Mucosa of gallbladder (tissue), 1 donor: ENCODE results near the gene PRKAG2. TPM values are rescaled to one million over a fixed set of nuclear protein-coding genes. Genes with fewer than 3 reads are reported as not detected.
"Not testable (repeated sequence)": the region's sequence is repeated elsewhere in the genome, so short reads cannot be mapped to it uniquely, and the experiment has no call there.

ENCODE experiments used
- DNase-seq: peaks from one replicate; pipeline ENCODE4 v3.0.0-alpha.2; 2020; ENCODE audit warnings: low spot score
- total RNA-seq: library from RNA; stranded (reverse); gene quantifications from one replicate; pipeline ENCODE4 v1.2.1, GENCODE V29; 2021
- donor health status: DM: no; HTN: no; CAD: no.

Gene PRKAG2
- total RNA-seq, 1 donor from 2014 or later: 54.8 TPM

- no peak for DNase-seq
Measured at GRCh38 chr7:151851145-151851751, 25.7 kb downstream of the PRKAG2 start.

DNA sequence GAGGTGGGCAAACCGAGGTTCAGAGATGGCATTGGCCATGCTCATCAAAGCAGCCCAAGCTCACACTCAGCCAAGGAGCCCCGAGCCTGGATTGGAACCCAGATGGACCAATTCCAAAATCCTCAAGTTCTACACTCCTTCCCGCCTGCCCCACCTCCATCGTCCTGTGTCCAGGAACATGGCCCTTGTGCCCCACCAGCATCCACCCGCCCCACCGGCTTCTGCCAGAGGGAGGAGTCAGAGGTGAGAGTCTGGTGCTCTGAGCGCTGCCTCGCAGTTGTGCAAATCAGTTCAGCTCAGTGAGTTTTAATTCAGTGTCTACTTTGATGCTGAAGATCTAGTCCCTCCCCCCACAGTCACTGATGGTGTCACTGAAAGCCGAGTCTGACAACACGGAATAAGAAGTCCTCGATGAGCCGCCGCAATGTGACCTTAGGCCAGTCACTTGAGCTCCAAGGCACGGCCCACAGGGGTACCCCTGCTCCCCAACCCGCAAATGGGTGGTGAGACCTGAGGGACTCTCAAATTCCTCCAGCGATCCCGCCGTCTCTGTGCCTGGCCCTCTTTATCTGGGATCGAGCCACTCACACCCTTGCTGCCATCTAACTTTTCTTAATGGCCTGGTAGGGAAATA, 26.3 kb downstream of the PRKAG2 start:
- no peak for DNase-seq

- no peak for DNase-seq
Measured at GRCh38 chr7:151849879-151850260, 27.0 kb downstream of the PRKAG2 start.

GRCh38 chr7:151849008-151849878, 27.7 kb downstream of the PRKAG2 start:
- no peak for DNase-seq

GRCh38 chr7:151847681-151848081, 29.2 kb downstream of the PRKAG2 start:
- no peak for DNase-seq

DNA sequence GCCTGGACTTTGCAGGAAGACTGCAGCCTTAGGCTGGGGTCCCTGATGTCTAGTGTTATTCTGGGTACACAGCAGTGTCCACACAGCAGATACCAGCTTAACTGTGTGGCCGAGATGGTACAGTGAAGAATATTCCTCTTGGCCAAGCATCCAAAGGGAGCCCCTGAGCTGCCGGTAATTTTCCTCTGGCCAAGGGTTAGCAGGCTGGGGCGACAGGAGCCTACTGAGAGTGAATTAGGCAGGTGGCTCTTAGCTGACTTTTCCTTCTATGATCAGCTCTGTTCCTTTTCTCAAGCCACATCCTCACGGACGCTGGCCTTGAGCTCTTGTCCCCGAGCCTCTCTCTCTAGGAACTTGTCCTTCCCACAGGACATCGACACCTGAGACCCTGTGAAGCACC, 29.8 kb downstream of the PRKAG2 start:
- DNase-seq: no peak

DNA sequence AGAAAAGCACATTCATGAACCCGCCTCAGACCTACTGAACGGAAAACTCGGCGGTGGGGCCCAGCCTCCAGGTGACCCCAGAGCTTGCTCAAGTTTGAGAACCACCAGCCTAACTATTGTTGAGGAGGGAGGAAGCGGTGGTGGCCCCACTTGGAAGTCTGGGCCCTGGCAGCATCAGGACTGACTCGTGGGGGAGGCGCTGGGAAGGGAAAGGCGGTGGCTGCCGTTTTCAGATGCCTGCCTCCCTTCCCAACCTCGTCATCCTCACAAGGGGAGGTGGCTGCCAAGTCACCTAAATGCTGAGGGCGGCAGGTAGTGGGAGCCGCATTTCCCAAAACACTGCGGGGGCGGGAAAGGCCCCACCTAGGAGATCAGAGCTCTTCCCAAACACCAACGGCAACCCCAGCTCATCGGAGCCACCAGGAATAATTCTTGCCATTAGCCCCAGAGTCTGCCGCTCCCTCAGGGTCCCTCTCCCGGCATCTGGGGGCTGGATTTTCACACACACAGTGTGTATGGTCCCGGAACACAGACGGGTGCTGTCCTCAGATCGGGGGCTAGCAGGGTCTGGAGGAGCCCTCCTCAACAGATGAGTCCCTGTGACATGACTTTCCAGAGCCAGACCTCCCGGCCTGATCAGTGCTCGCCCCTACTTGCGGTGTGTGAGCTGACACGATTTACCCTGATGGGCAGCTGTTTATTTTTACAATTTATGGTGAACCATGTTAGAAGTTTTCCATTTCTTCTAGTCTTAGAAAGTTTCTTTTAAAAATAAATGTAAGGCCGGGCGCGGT, 31.3 kb downstream of the PRKAG2 start:
- no peak for DNase-seq

DNA sequence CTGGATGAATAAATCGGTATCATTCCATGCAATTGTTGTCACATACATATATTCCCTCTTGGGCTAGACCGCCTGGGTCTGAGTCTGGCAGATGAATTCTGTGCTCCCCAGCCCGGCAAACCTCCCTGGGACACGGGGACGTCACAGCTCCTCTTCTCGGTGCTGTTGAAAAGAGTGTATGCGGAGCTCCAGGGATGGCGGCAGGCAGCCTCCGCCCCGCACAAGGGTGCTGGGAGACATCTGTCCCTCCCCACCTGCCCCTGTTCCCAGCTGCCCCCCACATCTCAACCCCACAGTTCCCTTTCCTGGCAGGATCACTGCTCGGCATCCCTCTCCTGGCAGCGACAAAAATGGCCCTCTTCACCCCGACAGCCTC, 32.1 kb downstream of the PRKAG2 start:
- DNase-seq: no peak

DNA sequence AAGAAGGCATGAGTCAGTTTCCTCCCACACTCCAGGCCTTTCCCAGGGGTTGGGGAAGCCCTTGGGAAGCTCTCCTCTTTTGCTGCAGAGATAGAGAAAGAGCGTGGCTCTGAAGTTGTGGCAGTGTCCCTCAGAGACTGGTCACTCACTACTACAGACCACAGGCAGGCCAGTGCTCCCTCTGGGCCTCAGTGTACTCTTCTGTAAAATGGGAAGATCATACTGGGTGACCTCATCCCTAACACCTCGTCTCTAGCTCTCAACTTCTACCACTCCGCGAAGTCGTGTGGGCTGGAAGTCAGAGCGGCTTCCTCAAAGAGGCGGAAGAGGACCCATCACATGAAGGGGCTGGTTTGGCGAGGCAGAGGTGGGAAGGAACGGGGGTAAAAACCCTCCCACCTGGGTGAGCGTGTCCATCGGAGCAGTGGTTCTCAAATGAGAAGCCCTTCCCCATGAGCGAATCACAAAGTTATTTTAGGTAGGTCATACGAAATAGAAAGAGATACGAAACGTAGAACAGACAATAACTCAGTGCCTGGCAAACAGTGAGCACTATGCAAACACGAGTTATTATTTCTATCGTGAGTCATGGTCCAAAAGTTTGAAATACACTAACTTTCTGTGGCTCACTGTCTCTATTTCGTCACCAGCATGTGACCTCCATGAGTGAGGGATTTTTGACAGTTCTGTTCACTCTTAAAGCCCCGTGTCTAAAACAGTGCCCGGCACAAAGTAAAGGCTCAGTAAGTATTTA, 32.7 kb downstream of the PRKAG2 start:
- DNase-seq: no peak

DNA sequence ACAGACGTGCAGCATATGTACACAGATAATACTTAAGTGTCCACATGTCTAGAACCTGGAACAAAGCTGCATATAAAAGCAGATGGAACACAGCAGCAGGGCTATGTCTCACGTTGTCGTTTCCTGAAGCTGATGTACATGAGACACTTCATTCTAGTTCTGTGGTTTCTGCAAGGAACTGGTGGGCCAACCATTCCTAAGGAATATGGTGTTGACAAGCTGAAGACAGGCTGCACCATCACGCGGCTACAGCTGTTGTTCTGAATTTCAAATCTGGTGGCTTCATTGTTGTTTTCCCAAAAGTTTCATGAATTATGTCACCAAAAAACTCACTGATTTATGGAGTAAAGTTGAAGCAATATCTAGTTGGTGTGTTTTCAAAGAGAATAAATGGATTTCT, 33.7 kb downstream of the PRKAG2 start:
- DNase-seq: no peak

GRCh38 chr7:151841395-151842051, 35.4 kb downstream of the PRKAG2 start:
- not testable (repeated sequence) for DNase-seq

DNA sequence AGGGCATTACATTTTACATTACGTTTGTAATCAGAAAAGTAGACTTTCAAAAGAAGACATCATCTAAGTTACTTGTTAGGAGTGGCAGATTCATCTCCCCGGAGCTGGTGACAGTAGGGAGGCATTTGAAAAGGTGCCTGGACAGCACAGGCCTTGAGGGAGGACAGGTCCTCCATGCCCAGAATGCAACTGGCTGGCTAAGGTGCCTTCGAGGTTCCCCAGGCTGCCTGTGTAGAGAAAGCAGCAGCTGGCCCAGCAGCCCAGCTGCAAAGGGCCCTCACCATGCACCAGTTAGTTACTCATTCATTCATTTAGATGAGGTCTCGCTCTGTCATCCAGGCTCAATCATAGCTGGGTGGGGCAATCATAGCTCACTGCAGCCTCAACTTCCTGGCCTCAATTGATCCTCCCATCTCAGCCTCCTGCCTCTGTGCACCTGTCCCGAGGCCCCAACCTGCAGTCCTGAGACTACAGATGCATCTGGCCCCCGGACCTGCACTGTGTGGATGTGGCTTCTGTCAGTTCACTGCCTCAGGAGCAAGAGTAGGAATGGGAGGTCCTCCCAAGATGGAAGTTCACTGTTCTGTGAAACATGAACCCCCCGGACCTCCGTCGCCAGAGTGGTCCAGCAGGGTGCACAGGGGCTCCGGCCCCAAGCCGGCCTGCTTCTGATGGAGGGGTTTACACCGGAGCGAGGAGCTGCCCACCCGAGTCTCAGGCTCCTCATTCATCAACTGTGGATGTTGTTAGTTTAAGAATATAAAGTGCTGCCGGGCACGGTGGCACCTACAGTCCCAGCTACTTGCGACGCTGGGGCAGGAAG, 36.6 kb downstream of the PRKAG2 start:
- no peak for DNase-seq

DNA sequence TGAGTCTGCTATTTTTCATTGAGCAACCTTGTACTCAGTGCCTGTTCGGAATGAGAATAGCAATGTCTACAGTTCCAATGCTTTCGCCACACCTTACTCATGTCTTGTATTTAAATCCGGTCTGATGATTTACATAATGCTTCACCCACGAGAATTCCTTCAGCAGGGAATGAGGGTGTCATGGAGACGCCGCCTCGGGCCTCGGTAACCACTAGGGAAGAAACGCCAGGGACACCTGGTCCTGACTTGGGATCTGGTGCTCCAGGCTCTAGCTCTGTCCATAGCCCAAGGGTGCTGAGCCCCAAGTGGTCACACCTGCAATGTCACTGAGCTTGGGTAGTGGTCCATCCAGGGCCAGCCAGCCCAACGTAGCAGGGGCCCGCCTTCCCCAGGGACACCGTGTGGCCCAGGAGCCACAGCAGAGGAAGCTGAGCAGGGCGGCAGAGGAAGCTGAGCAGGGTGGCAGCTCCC, 37.4 kb downstream of the PRKAG2 start:
- no peak for DNase-seq

DNA sequence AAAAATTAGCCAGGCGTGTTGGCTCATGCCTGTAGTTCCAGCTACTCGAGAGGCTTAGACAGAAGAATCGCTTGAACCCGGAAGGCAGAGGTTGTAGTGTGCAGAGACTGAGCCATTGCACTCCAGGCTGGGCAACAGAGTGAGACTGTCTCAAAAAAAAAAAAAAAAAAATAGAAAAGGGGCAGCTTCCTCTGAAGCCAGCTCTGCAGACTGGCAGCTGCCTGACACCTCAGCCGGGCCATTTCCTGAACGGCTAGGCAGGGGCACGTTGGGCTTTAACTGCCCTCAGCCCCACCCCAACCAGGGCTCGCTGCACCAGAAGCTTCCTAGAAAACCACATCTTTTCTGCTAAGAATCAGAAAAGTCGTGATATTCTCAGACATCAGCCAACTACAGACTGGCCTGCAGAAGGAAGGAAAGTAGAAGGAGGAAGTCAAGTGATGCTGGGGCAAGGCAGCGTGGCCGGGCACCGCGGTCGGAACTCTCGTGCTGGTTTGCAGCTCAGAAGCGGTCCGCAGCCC, 38.0 kb downstream of the PRKAG2 start:
- DNase-seq: no peak

GRCh38 chr7:151838072-151838471, 38.8 kb downstream of the PRKAG2 start:
- DNase-seq: no peak

DNA sequence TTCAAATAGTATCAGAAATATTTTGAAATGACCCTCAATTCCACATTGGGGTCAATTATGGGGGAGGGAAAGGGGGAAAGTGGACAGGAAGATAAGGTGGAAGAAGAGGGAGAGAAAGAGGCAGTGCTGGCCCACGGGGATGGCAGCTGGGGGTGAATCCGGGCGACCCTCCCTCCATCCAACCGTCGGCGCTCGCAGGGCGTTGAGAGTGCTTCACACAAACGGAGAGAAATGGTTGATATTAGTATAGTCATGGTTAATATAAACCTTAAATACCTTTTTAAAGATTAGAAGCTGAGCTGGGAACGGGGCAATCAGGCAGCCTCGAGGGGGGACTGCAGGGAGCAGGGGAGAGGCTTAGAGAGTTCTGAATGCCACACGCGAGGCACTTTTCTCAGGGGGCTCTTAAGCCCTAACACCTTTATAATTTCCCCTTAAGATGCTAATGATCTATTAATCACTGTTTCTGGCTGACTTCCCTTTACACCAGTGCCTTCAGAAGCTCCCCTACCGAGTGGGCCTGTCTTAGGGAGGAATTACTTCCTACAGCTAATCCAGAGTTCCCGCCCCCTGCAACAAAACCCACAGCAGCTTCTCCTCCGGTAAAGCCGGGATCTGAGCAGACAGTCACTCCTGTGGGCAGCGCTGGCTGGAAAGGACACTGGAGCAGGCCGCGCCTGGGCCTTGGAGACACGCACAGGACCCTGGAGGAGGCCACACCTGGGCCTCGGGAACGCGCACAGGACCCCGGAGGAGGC, 39.5 kb downstream of the PRKAG2 start:
- DNase-seq: no peak

GRCh38 chr7:151836927-151837205, 40.0 kb downstream of the PRKAG2 start:
- DNase-seq: no peak

- DNase-seq: no peak
Measured at GRCh38 chr7:151836191-151836926, 40.6 kb downstream of the PRKAG2 start.
